ENCODE results near the gene PTPRM.

- TF ChIP-seq POLR2A (IDR thresholded peaks at IDR 0.05; ENCODE audit: low read depth, low read length) (no peak), POLR2AphosphoS5 (IDR thresholded peaks at IDR 0.05; ENCODE audit: low read depth, low read length) (no peak), TAF1 (IDR thresholded peaks at IDR 0.05; ENCODE audit: low read depth, low read length) (no peak), PAX5 (IDR thresholded peaks at IDR 0.05; ENCODE audit: insufficient read depth, low read length, severe bottlenecking) (no peak)
Measured at GRCh38 chr18:8272254-8272653, 705.1 kb downstream of the PTPRM start.

All from GM12891 (cell line).